Measurements from ENCODE around the gene ENTPD8.

GRCh38 chr9:137490532-137491186 lies 49.5 kb upstream of the ENTPD8 start:
- no peak for TF ChIP-seq POLR2A (IDR thresholded peaks at IDR 0.05; ENCODE audit: insufficient read depth in 1 of 2, low read depth in 2 of 2, low read length in 2 of 2)
- TF ChIP-seq CTCF (CRISPR knock-in tag; IDR thresholded peaks at IDR 0.05): no peak
- TF ChIP-seq SMAD1 (CRISPR knock-in tag; IDR thresholded peaks at IDR 0.05; ENCODE audit: borderline replicate concordance, low read depth): no peak
- TF ChIP-seq ZNF580 (CRISPR knock-in tag; IDR thresholded peaks at IDR 0.05; ENCODE audit: borderline replicate concordance, low read depth): no peak
- no peak for TF ChIP-seq ZNF496 (CRISPR knock-in tag; IDR thresholded peaks at IDR 0.05; ENCODE audit: insufficient replicate concordance)
- no peak for TF ChIP-seq PTBP1 (IDR thresholded peaks at IDR 0.05; ENCODE audit: low read depth, low read length, poor library complexity, severe bottlenecking)
- no peak for TF ChIP-seq EZH2 (conservative IDR thresholded peaks at IDR 0.05; ENCODE audit: low read depth, low read length)
- no peak for TF ChIP-seq ATF4 (CRISPR knock-in tag; IDR thresholded peaks at IDR 0.05)
- no peak for TF ChIP-seq RXRA (CRISPR knock-in tag; IDR thresholded peaks at IDR 0.05)
